NCI-H82 (cell line): ENCODE measurements around the gene ADARB2.
"Not testable (repeated sequence)": the region's sequence is repeated elsewhere in the genome, so short reads cannot be mapped to it uniquely, and the experiment has no call there.

Experiments
- DNase-seq: peaks from one replicate; lab custom pipeline; 2025; lab: John Stamatoyannopoulos, UW

Gene ADARB2

GRCh38 chr10:1463971-1464370 lies 273.4 kb downstream of the ADARB2 start:
- not testable (repeated sequence) for DNase-seq

- DNase-seq, result no peak
These were observed 274.2 kb downstream of the ADARB2 start for GRCh38 chr10:1462994-1463633.

- DNase-seq, result no peak
These were observed 274.8 kb downstream of the ADARB2 start for GRCh38 chr10:1462521-1462920.

GRCh38 chr10:1462032-1462431 lies 275.3 kb downstream of the ADARB2 start:
- DNase-seq, result no peak

GRCh38 chr10:1461016-1461415 lies 276.3 kb downstream of the ADARB2 start:
- no peak for DNase-seq

GRCh38 chr10:1459664-1460063 lies 277.7 kb downstream of the ADARB2 start:
- not testable (repeated sequence) for DNase-seq

- no peak for DNase-seq
These were observed 282.4 kb downstream of the ADARB2 start for GRCh38 chr10:1454951-1455350.

- DNase-seq, result no peak
These were observed 282.9 kb downstream of the ADARB2 start for GRCh38 chr10:1454428-1454827.

- DNase-seq, result no peak
These were observed 284.5 kb downstream of the ADARB2 start for GRCh38 chr10:1452777-1453176.

GRCh38 chr10:1451941-1452340 lies 285.4 kb downstream of the ADARB2 start:
- no peak for DNase-seq

- no peak for DNase-seq
These were observed 285.9 kb downstream of the ADARB2 start for GRCh38 chr10:1451362-1451888.

- DNase-seq, result no peak
These were observed 287.6 kb downstream of the ADARB2 start for GRCh38 chr10:1449572-1450205.

GRCh38 chr10:1449021-1449420 lies 288.3 kb downstream of the ADARB2 start:
- DNase-seq, result no peak

- no peak for DNase-seq
These were observed 288.9 kb downstream of the ADARB2 start for GRCh38 chr10:1448252-1448930.

- DNase-seq, result no peak
These were observed 292.5 kb downstream of the ADARB2 start for GRCh38 chr10:1444826-1445225.

- no peak for DNase-seq
These were observed 296.4 kb downstream of the ADARB2 start for GRCh38 chr10:1440897-1441296.

- no peak for DNase-seq
These were observed 302.2 kb downstream of the ADARB2 start for GRCh38 chr10:1434912-1435692.

- DNase-seq, result no peak
These were observed 303.1 kb downstream of the ADARB2 start for GRCh38 chr10:1434202-1434601.

GRCh38 chr10:1432161-1432560 lies 305.2 kb downstream of the ADARB2 start:
- no peak for DNase-seq

GRCh38 chr10:1431229-1431628 lies 306.1 kb downstream of the ADARB2 start:
- DNase-seq, result no peak

- not testable (repeated sequence) for DNase-seq
These were observed 309.7 kb downstream of the ADARB2 start for GRCh38 chr10:1427521-1428186.

GRCh38 chr10:1426786-1427185 lies 310.5 kb downstream of the ADARB2 start:
- DNase-seq, result no peak
